ENCODE data around the gene KCNJ12.
"Not testable (repeated sequence)": the region's sequence is repeated elsewhere in the genome, so short reads cannot be mapped to it uniquely, and the experiment has no call there.

The KCNJ12 gene

GRCh38 chr17:21400816-21401593 is 24.8 kb downstream of the KCNJ12 start:
- H3K4me3 ChIP-seq (ENCODE audit: low read length), result no peak overlapping the region
- H3K27me3 ChIP-seq (ENCODE audit: control insufficient read depth, insufficient read depth, low read length), result no peaks in the 10 kb centered on the region
- peaks cover 14% of the 10 kb centered on the region for H3K4me1 ChIP-seq (ENCODE audit: control insufficient read depth, insufficient read depth, low read length)
- H3K9ac ChIP-seq (ENCODE audit: low read length), result no peak overlapping the region
- no peaks in the 10 kb centered on the region for H3K36me3 ChIP-seq (ENCODE audit: control insufficient read depth, insufficient read depth, low read length)
- no peak overlapping the region for H3K27ac ChIP-seq (ENCODE audit: low read depth, low read length)

GRCh38 chr17:21402166-21402571 is 26.0 kb downstream of the KCNJ12 start:
- not testable (repeated sequence) for H3K4me3 ChIP-seq (ENCODE audit: low read length); H3K9ac ChIP-seq (ENCODE audit: low read length); H3K36me3 ChIP-seq (ENCODE audit: control insufficient read depth, insufficient read depth, low read length); H3K27me3 ChIP-seq (ENCODE audit: control insufficient read depth, insufficient read depth, low read length); H3K4me1 ChIP-seq (ENCODE audit: control insufficient read depth, insufficient read depth, low read length)
- peak overlapping the region; percentile 84 for H3K27ac ChIP-seq (ENCODE audit: low read depth, low read length)

GRCh38 chr17:21402926-21403325 is 26.8 kb downstream of the KCNJ12 start:
- H3K36me3 ChIP-seq (ENCODE audit: control insufficient read depth, insufficient read depth, low read length); H3K27me3 ChIP-seq (ENCODE audit: control insufficient read depth, insufficient read depth, low read length): not testable (repeated sequence)
- peak overlapping the region; percentile 84 for H3K27ac ChIP-seq (ENCODE audit: low read depth, low read length)

GRCh38 chr17:21404106-21404505 is 27.9 kb downstream of the KCNJ12 start:
- not testable (repeated sequence) for H3K9ac ChIP-seq (ENCODE audit: low read length); H3K4me1 ChIP-seq (ENCODE audit: control insufficient read depth, insufficient read depth, low read length); H3K27ac ChIP-seq (ENCODE audit: low read depth, low read length); H3K4me3 ChIP-seq (ENCODE audit: low read length); H3K36me3 ChIP-seq (ENCODE audit: control insufficient read depth, insufficient read depth, low read length); H3K27me3 ChIP-seq (ENCODE audit: control insufficient read depth, insufficient read depth, low read length)

More at GRCh38 chr17:21402926-21403325, 26.8 kb downstream of the KCNJ12 start:
- not testable (repeated sequence) for H3K4me1 ChIP-seq (ENCODE audit: control insufficient read depth, insufficient read depth, low read length); H3K9ac ChIP-seq (ENCODE audit: low read length); H3K4me3 ChIP-seq (ENCODE audit: low read length)

- H3K27me3 ChIP-seq (ENCODE audit: control insufficient read depth, insufficient read depth, low read length); H3K4me1 ChIP-seq (ENCODE audit: control insufficient read depth, insufficient read depth, low read length); H3K36me3 ChIP-seq (ENCODE audit: control insufficient read depth, insufficient read depth, low read length); H3K27ac ChIP-seq (ENCODE audit: low read depth, low read length); H3K9ac ChIP-seq (ENCODE audit: low read length); H3K4me3 ChIP-seq (ENCODE audit: low read length): not testable (repeated sequence)
These were observed 28.4 kb downstream of the KCNJ12 start for GRCh38 chr17:21404539-21404938.

GRCh38 chr17:21404956-21405731 is 29.0 kb downstream of the KCNJ12 start:
- H3K36me3 ChIP-seq (ENCODE audit: control insufficient read depth, insufficient read depth, low read length); H3K27me3 ChIP-seq (ENCODE audit: control insufficient read depth, insufficient read depth, low read length); H3K27ac ChIP-seq (ENCODE audit: low read depth, low read length); H3K4me1 ChIP-seq (ENCODE audit: control insufficient read depth, insufficient read depth, low read length); H3K4me3 ChIP-seq (ENCODE audit: low read length); H3K9ac ChIP-seq (ENCODE audit: low read length): not testable (repeated sequence)

- H3K36me3 ChIP-seq (ENCODE audit: control insufficient read depth, insufficient read depth, low read length); H3K4me3 ChIP-seq (ENCODE audit: low read length); H3K27ac ChIP-seq (ENCODE audit: low read depth, low read length); H3K9ac ChIP-seq (ENCODE audit: low read length); H3K4me1 ChIP-seq (ENCODE audit: control insufficient read depth, insufficient read depth, low read length); H3K27me3 ChIP-seq (ENCODE audit: control insufficient read depth, insufficient read depth, low read length): not testable (repeated sequence)
These were observed 29.8 kb downstream of the KCNJ12 start for GRCh38 chr17:21405904-21406400.

- not testable (repeated sequence) for H3K27ac ChIP-seq (ENCODE audit: low read depth, low read length); H3K9ac ChIP-seq (ENCODE audit: low read length); H3K4me3 ChIP-seq (ENCODE audit: low read length); H3K4me1 ChIP-seq (ENCODE audit: control insufficient read depth, insufficient read depth, low read length); H3K36me3 ChIP-seq (ENCODE audit: control insufficient read depth, insufficient read depth, low read length); H3K27me3 ChIP-seq (ENCODE audit: control insufficient read depth, insufficient read depth, low read length)
These were observed 30.7 kb downstream of the KCNJ12 start for GRCh38 chr17:21406616-21407404.

- H3K27ac ChIP-seq (ENCODE audit: low read depth, low read length); H3K9ac ChIP-seq (ENCODE audit: low read length); H3K27me3 ChIP-seq (ENCODE audit: control insufficient read depth, insufficient read depth, low read length); H3K4me1 ChIP-seq (ENCODE audit: control insufficient read depth, insufficient read depth, low read length); H3K4me3 ChIP-seq (ENCODE audit: low read length); H3K36me3 ChIP-seq (ENCODE audit: control insufficient read depth, insufficient read depth, low read length): not testable (repeated sequence)
These were observed 31.6 kb downstream of the KCNJ12 start for GRCh38 chr17:21407752-21408151.

- not testable (repeated sequence) for H3K9ac ChIP-seq (ENCODE audit: low read length); H3K4me1 ChIP-seq (ENCODE audit: control insufficient read depth, insufficient read depth, low read length); H3K4me3 ChIP-seq (ENCODE audit: low read length); H3K27me3 ChIP-seq (ENCODE audit: control insufficient read depth, insufficient read depth, low read length); H3K27ac ChIP-seq (ENCODE audit: low read depth, low read length); H3K36me3 ChIP-seq (ENCODE audit: control insufficient read depth, insufficient read depth, low read length)
These were observed 32.1 kb downstream of the KCNJ12 start for GRCh38 chr17:21408224-21408623.

- H3K4me1 ChIP-seq (ENCODE audit: control insufficient read depth, insufficient read depth, low read length); H3K9ac ChIP-seq (ENCODE audit: low read length); H3K27ac ChIP-seq (ENCODE audit: low read depth, low read length); H3K36me3 ChIP-seq (ENCODE audit: control insufficient read depth, insufficient read depth, low read length); H3K27me3 ChIP-seq (ENCODE audit: control insufficient read depth, insufficient read depth, low read length); H3K4me3 ChIP-seq (ENCODE audit: low read length): not testable (repeated sequence)
These were observed 32.7 kb downstream of the KCNJ12 start for GRCh38 chr17:21408766-21409300.

GRCh38 chr17:21409388-21409787 is 33.2 kb downstream of the KCNJ12 start:
- not testable (repeated sequence) for H3K36me3 ChIP-seq (ENCODE audit: control insufficient read depth, insufficient read depth, low read length); H3K4me1 ChIP-seq (ENCODE audit: control insufficient read depth, insufficient read depth, low read length); H3K4me3 ChIP-seq (ENCODE audit: low read length); H3K27ac ChIP-seq (ENCODE audit: low read depth, low read length); H3K27me3 ChIP-seq (ENCODE audit: control insufficient read depth, insufficient read depth, low read length); H3K9ac ChIP-seq (ENCODE audit: low read length)
